C4-2B (cell line): ENCODE measurements around the gene KRTAP24-1.

ENCODE experiments used
- H3K27ac ChIP-seq: fragments of 450-650 bp; 2 replicates; pipeline ENCODE4 v1.5.1; 2017
- CTCF ChIP-seq: fragments of 450-650 bp; conservative IDR thresholded peaks from 2 replicates; pipeline ENCODE4 v1.5.1; 2017; ENCODE audit warnings: mild to moderate bottlenecking
- ZFX ChIP-seq: fragments of 450-650 bp; IDR thresholded peaks from 2 replicates; pipeline ENCODE4 v1.6.1; 2017

The KRTAP24-1 gene

GRCh38 chr21:30255679-30256078, 27.1 kb downstream of the KRTAP24-1 start:
- no peak for TF ChIP-seq ZFX
- TF ChIP-seq CTCF: no peak
- H3K27ac ChIP-seq: no peak overlapping the region

GRCh38 chr21:30251781-30252180, 31.0 kb downstream of the KRTAP24-1 start:
- no peak overlapping the region for H3K27ac ChIP-seq
- no peak for TF ChIP-seq ZFX
- no peak for TF ChIP-seq CTCF

GRCh38 chr21:30249936-30250335, 32.8 kb downstream of the KRTAP24-1 start:
- TF ChIP-seq CTCF: no peak
- no peak for TF ChIP-seq ZFX
- H3K27ac ChIP-seq: no peak overlapping the region

GRCh38 chr21:30248844-30249243, 33.9 kb downstream of the KRTAP24-1 start:
- no peak for TF ChIP-seq ZFX
- no peak for TF ChIP-seq CTCF
- no peak overlapping the region for H3K27ac ChIP-seq

- no peak overlapping the region for H3K27ac ChIP-seq
- TF ChIP-seq ZFX: no peak
- TF ChIP-seq CTCF: no peak
These were observed 37.7 kb downstream of the KRTAP24-1 start for GRCh38 chr21:30245061-30245460.

GRCh38 chr21:30243691-30244090, 39.1 kb downstream of the KRTAP24-1 start:
- no peak overlapping the region for H3K27ac ChIP-seq
- TF ChIP-seq ZFX (no peak), CTCF (no peak)

- H3K27ac ChIP-seq: no peak overlapping the region
- TF ChIP-seq CTCF (no peak), ZFX (no peak)
These were observed 42.1 kb downstream of the KRTAP24-1 start for GRCh38 chr21:30240661-30241060.
